Stimulated activated naive CD8-positive, alpha-beta T cell treated with anti-CD3 and anti-CD28 coated beads, Interleukin-15, amount 100 ng/mL, for 72 hours (primary cell): ENCODE results near the gene TUBAL3.
"Not testable (repeated sequence)": the region's sequence is repeated elsewhere in the genome, so short reads cannot be mapped to it uniquely, and the experiment has no call there.

Experiments
- ATAC-seq: fragments of 150-1000 bp; cut with Tn5 transposase; 2 replicates; pipeline ENCODE4 v1.10.0; 2021; ENCODE audit warnings: mild to moderate bottlenecking, moderate library complexity
- DNase-seq, 2 donors: peaks; one replicate each; pipeline ENCODE4 v3.0.0; 2021 to 2022
- H3K27ac Mint-ChIP-seq, 2 donors: one replicate each; pipeline ENCODE4 v1.8.0; 2022; ENCODE audit warnings: mild to moderate bottlenecking in 2 of 2, mixed read lengths in 2 of 2, moderate library complexity in 2 of 2
- H3K27me3 Mint-ChIP-seq: one replicate; pipeline ENCODE4 v1.8.0; 2022; ENCODE audit warnings: mixed read lengths
- H3K4me1 Mint-ChIP-seq: one replicate; pipeline ENCODE4 v1.8.0; 2022; ENCODE audit warnings: mild to moderate bottlenecking, mixed read lengths
- H3K4me3 Mint-ChIP-seq, 2 donors: one replicate each; pipeline ENCODE4 v1.8.0; 2022; ENCODE audit warnings: mild to moderate bottlenecking in 2 of 2, mixed read lengths in 2 of 2, moderate library complexity in 1 of 2
- H3K9me3 Mint-ChIP-seq, 2 donors: one replicate each; pipeline ENCODE4 v1.8.0; 2022; ENCODE audit warnings: mixed read lengths in 2 of 2

The TUBAL3 gene

GRCh38 chr10:5402798-5403197 is 1.8 kb downstream of the TUBAL3 start:
- ATAC-seq (no peak), DNase-seq (no peak)
- Mint-ChIP-seq H3K4me3 (no peak overlapping the region), H3K27ac (no peak overlapping the region), H3K9me3 (no peaks in the 10 kb centered on the region), H3K4me1 (no peaks in the 10 kb centered on the region), H3K27me3 (peaks cover 3% of the 10 kb centered on the region)

- no peak for ATAC-seq
- H3K4me3 Mint-ChIP-seq, result no peak overlapping the region
Measured at GRCh38 chr10:5400468-5401240, 4.0 kb downstream of the TUBAL3 start.

GRCh38 chr10:5399332-5399731 is 5.3 kb downstream of the TUBAL3 start:
- no peaks in the 10 kb centered on the region for H3K4me1 Mint-ChIP-seq
- ATAC-seq (no peak), DNase-seq (no peak)
- no peaks in the 10 kb centered on the region for H3K9me3 Mint-ChIP-seq
- H3K27ac Mint-ChIP-seq, result no peak overlapping the region
- H3K27me3 Mint-ChIP-seq, result peaks cover 8% of the 10 kb centered on the region
- no peak overlapping the region for H3K4me3 Mint-ChIP-seq

More at GRCh38 chr10:5400468-5401240, 4.0 kb downstream of the TUBAL3 start:
- Mint-ChIP-seq H3K9me3 (no peaks in the 10 kb centered on the region), H3K4me1 (no peaks in the 10 kb centered on the region), H3K27me3 (peaks cover 8% of the 10 kb centered on the region), H3K27ac (no peak overlapping the region)
- DNase-seq, result no peak

- Mint-ChIP-seq H3K27me3 (peaks cover 15% of the 10 kb centered on the region), H3K9me3 (peaks cover 0 to 9% of the 10 kb centered on the region in 2 donors), H3K27ac (no peak overlapping the region), H3K4me3 (no peak overlapping the region), H3K4me1 (no peaks in the 10 kb centered on the region)
- no peak for DNase-seq
- ATAC-seq, result no peak
Measured at GRCh38 chr10:5396556-5397300, 7.9 kb downstream of the TUBAL3 start.

- Mint-ChIP-seq H3K4me3 (no peak overlapping the region), H3K27me3 (peaks cover 15% of the 10 kb centered on the region), H3K4me1 (no peaks in the 10 kb centered on the region), H3K9me3 (peaks cover 12 to 24% of the 10 kb centered on the region in 2 donors), H3K27ac (no peak overlapping the region)
- ATAC-seq (no peak), DNase-seq (no peak)
Measured at GRCh38 chr10:5395168-5395567, 9.5 kb downstream of the TUBAL3 start.

- ATAC-seq (no peak), DNase-seq (no peak)
- Mint-ChIP-seq H3K4me1 (no peaks in the 10 kb centered on the region), H3K9me3 (peaks cover 23 to 32% of the 10 kb centered on the region in 2 donors), H3K27ac (no peak overlapping the region), H3K4me3 (no peak overlapping the region), H3K27me3 (peaks cover 15% of the 10 kb centered on the region)
Measured at GRCh38 chr10:5393529-5393928, 11.1 kb downstream of the TUBAL3 start.

GRCh38 chr10:5391790-5392189 is 12.8 kb downstream of the TUBAL3 start:
- Mint-ChIP-seq H3K27me3 (peaks cover 13% of the 10 kb centered on the region), H3K4me3 (no peak overlapping the region), H3K4me1 (no peaks in the 10 kb centered on the region), H3K9me3 (peaks cover 29 to 39% of the 10 kb centered on the region in 2 donors), H3K27ac (no peak overlapping the region)
- ATAC-seq (no peak), DNase-seq (no peak)

- ATAC-seq, result no peak
- Mint-ChIP-seq H3K27me3 (peaks cover 13% of the 10 kb centered on the region), H3K27ac (no peak overlapping the region)
Measured at GRCh38 chr10:5390607-5391205, 13.9 kb downstream of the TUBAL3 start.

GRCh38 chr10:5387169-5387568 is 17.5 kb downstream of the TUBAL3 start:
- Mint-ChIP-seq H3K9me3 (peaks cover 29 to 34% of the 10 kb centered on the region in 2 donors), H3K4me3 (no peak overlapping the region), H3K4me1 (no peaks in the 10 kb centered on the region), H3K27ac (no peak overlapping the region), H3K27me3 (peaks cover 6% of the 10 kb centered on the region)
- no peak for ATAC-seq
- no peak for DNase-seq

More at GRCh38 chr10:5390607-5391205, 13.9 kb downstream of the TUBAL3 start:
- peaks cover 29 to 39% of the 10 kb centered on the region in 2 donors for H3K9me3 Mint-ChIP-seq
- H3K4me3 Mint-ChIP-seq, result no peak overlapping the region
- DNase-seq, result no peak
- no peaks in the 10 kb centered on the region for H3K4me1 Mint-ChIP-seq

GRCh38 chr10:5385224-5385623 is 19.4 kb downstream of the TUBAL3 start:
- Mint-ChIP-seq H3K27ac (no peak overlapping the region), H3K4me1 (no peaks in the 10 kb centered on the region), H3K27me3 (peaks cover 6% of the 10 kb centered on the region), H3K9me3 (peaks cover 15 to 16% of the 10 kb centered on the region in 2 donors), H3K4me3 (no peak overlapping the region)
- no peak for DNase-seq
- no peak for ATAC-seq

GRCh38 chr10:5381187-5381586 is 23.4 kb downstream of the TUBAL3 start:
- no peak for DNase-seq
- H3K4me3 Mint-ChIP-seq, result no peak overlapping the region
- H3K4me1 Mint-ChIP-seq, result no peaks in the 10 kb centered on the region
- ATAC-seq, result peak; percentile 43
- no peaks in the 10 kb centered on the region for H3K27me3 Mint-ChIP-seq
- H3K27ac Mint-ChIP-seq, result no peak overlapping the region
- no peaks in the 10 kb centered on the region for H3K9me3 Mint-ChIP-seq

GRCh38 chr10:5380395-5380794 is 24.2 kb downstream of the TUBAL3 start:
- H3K4me3 Mint-ChIP-seq, DNase-seq: not testable (repeated sequence)

GRCh38 chr10:5379202-5379601 is 25.4 kb downstream of the TUBAL3 start:
- not testable (repeated sequence) for H3K4me1 Mint-ChIP-seq, DNase-seq, H3K4me3 Mint-ChIP-seq, H3K27ac Mint-ChIP-seq, ATAC-seq, H3K27me3 Mint-ChIP-seq, H3K9me3 Mint-ChIP-seq

More at GRCh38 chr10:5380395-5380794, 24.2 kb downstream of the TUBAL3 start:
- H3K27me3 Mint-ChIP-seq, ATAC-seq, H3K4me1 Mint-ChIP-seq, H3K9me3 Mint-ChIP-seq, H3K27ac Mint-ChIP-seq: not testable (repeated sequence)

- no peaks in the 10 kb centered on the region for H3K27me3 Mint-ChIP-seq
- DNase-seq, result no peak
- H3K4me1 Mint-ChIP-seq, result no peaks in the 10 kb centered on the region
- H3K27ac Mint-ChIP-seq, result peak overlapping the region in 1 of 2 donors; percentile 43
- no peaks in the 10 kb centered on the region for H3K9me3 Mint-ChIP-seq
- ATAC-seq, result no peak
- H3K4me3 Mint-ChIP-seq, result no peak overlapping the region
Measured at GRCh38 chr10:5376450-5376849, 28.2 kb downstream of the TUBAL3 start.

GRCh38 chr10:5373891-5374611 is 30.6 kb downstream of the TUBAL3 start:
- Mint-ChIP-seq H3K27ac (peak overlapping the region; percentile 23 to 49), H3K9me3 (peaks cover 19 to 21% of the 10 kb centered on the region in 2 donors), H3K4me1 (no peaks in the 10 kb centered on the region), H3K27me3 (no peaks in the 10 kb centered on the region), H3K4me3 (no peak overlapping the region)
- no peak for DNase-seq
- no peak for ATAC-seq
